NCI-H345 treated with DMSO at 0.1 percent for 48 hours (cell line): ENCODE results near the gene SLC9A9.

ENCODE experiments used
- DNase-seq: peaks from one replicate; lab custom pipeline; 2025; ENCODE audit not compliant: unreplicated experiment; lab: John Stamatoyannopoulos, UW

Gene SLC9A9

GRCh38 chr3:143427631-143428030, 420.6 kb downstream of the SLC9A9 start:
- no peak for DNase-seq

- DNase-seq = no peak
Observed at GRCh38 chr3:143424874-143425273, 423.4 kb downstream of the SLC9A9 start.

DNA sequence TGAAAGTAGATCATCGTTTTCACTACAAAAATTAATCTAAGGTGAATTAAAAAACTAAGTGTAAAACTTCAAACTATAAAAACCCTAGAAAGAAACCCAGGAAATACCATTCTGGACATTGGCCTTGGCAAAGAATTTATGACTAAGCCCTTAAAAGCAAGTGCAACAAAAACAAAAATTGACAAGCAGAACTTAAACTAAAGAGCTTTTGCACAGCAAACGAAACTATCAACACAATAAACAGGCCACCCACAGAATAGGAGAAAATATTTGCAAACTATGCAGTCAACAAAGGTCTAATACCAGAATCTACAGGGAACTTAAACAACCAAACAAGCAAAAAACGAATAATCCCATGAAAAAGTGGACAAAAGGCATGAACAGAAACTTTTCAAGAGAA, 426.7 kb downstream of the SLC9A9 start:
- DNase-seq = no peak

DNA sequence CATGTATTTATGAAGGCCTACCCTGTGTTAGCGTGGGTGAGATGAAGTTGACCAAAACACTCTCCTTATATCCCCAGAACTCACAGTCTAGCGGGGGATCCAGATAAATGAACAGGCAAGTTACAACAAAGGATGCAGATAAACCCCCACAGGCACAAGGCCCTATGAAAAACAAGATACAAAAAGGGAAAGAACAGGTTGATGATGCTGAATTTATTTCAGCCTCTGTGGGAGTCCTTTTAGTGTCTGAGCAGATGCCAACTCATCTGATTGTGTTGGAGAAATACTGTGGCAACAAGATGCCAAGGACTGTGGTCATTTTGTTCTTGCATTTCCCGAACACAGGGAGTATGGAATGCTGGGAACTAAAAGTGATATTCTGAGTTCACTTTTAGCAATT, 428.7 kb downstream of the SLC9A9 start:
- no peak for DNase-seq

DNA sequence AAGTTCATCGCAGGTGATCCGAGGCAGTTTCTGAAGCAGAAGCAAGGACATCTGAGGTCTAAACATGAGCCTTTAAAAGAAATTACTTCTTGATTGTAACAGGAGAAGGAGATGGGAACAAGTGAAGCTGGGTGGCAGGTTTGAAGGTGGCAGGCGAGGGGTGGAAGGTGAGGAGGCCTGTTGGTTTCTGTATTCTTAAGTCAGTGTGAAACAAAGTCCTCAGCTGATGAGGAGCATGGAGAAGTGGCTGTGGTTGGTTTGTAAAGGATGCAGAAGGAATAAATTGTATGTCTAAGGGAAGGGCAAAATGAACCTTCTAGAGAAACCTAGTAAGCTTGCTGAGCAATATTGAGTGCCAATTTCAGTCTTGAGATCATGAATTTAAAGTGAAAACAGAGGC, 429.9 kb downstream of the SLC9A9 start:
- no peak for DNase-seq

- no peak for DNase-seq
Observed at GRCh38 chr3:143416229-143416628, 432.0 kb downstream of the SLC9A9 start.

- no peak for DNase-seq
Observed at GRCh38 chr3:143414571-143415253, 433.6 kb downstream of the SLC9A9 start.

DNA sequence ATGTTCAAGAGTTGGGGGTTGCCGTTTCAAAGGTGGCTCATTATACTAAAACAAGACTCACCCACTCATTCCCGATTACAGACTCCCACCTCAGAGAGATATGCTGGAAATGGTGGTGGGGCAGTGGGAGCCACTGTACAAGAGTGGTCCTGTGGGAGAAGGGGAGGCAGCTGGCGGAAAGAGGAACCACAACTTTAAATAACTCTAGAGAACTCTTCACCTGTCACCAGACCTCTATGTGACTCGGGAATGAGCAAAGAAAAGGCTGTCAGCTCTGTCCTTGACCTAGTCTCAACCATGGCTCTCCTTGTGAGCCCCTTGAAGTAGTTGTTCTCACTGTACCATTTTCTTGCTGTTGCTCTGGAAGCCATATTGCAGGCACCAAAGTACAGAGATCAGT, 434.9 kb downstream of the SLC9A9 start:
- no peak for DNase-seq

- DNase-seq = no peak
Observed at GRCh38 chr3:143412084-143412483, 436.2 kb downstream of the SLC9A9 start.

- no peak for DNase-seq
Observed at GRCh38 chr3:143410259-143410658, 438.0 kb downstream of the SLC9A9 start.

DNA sequence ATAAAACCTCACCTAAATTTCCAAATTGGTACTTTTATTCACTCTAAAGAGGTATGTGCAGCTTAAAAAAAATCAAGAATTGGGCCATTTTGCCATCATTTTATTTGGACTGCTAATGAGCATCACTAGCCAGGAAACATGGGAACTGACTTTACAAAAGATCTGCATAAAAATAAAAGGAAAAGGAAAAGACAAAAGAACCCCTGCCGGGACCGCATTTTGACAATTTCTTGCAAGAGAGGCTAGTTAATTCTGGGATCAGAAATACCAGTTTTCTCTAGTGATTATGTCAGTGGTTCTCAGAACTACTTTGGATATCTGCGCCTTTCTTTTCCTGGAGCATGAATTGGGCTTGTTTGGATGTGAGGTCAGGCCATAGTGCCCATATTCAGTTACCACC, 439.5 kb downstream of the SLC9A9 start:
- no peak for DNase-seq

- no peak for DNase-seq
Observed at GRCh38 chr3:143402602-143403001, 445.7 kb downstream of the SLC9A9 start.

- DNase-seq = no peak
Observed at GRCh38 chr3:143396790-143397189, 451.5 kb downstream of the SLC9A9 start.

GRCh38 chr3:143389388-143389787, 458.9 kb downstream of the SLC9A9 start:
- DNase-seq = no peak

GRCh38 chr3:143387425-143387824, 460.8 kb downstream of the SLC9A9 start:
- no peak for DNase-seq

- DNase-seq = no peak
Observed at GRCh38 chr3:143384076-143384475, 464.2 kb downstream of the SLC9A9 start.

GRCh38 chr3:143383421-143383820, 464.8 kb downstream of the SLC9A9 start:
- no peak for DNase-seq

- DNase-seq = no peak
Observed at GRCh38 chr3:143382816-143383215, 465.5 kb downstream of the SLC9A9 start.

- DNase-seq = no peak
Observed at GRCh38 chr3:143380449-143380848, 467.8 kb downstream of the SLC9A9 start.

DNA sequence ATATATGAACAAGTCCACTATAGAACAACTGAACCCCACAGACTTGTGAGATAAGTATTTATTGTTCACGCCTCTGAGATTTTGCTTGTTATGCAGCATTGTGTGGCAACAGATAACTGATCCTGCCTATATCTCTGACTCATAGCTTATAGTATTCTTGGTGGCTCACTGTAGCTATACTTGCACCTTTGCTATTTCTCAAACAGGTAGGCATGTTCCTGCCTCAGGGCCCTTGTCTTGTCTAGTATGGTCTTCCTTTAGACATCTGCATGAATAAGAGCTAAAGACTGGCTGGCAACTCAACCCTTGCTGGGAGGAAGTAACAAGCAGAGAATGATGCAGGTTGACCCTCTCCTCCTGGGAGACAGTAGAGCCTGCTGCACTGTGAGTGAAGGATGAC, 472.6 kb downstream of the SLC9A9 start:
- no peak for DNase-seq

DNA sequence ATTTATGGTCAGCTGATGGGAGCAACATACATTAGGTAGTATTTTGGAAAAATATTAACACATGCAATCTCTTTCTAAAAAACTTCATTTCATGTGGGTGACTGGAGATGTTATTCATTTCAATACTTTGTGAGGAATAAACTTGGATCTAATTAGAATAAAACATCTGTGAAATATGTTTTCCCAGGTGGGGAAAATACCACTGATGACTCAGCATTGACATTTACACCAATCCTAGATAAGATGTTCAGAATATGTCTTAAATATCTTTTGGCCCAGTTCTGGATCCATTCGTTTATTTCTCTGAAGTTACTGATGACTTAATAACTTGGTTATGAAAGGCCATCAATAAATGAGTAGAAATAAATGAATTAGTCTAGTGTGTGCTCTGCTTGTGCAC, 481.1 kb downstream of the SLC9A9 start:
- DNase-seq = no peak

DNA sequence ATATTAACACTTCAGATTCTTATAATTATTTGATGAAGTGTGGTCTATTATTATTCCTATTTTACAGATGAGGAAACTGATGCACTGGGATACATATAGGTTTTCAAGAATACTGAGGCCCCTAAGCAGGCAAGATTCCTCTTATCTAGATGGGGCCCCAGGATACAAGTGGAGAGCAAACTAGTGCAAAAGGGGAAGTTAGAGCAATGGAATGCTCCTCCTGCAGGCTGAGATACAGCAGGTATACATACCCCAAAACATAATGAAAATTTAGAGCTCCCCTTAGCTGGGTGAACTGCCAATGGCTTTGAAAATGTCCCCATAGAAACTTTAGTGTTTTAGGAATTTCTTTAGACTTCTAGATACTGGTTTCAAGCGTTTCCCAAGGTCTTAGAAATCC, 481.6 kb downstream of the SLC9A9 start:
- no peak for DNase-seq

DNA sequence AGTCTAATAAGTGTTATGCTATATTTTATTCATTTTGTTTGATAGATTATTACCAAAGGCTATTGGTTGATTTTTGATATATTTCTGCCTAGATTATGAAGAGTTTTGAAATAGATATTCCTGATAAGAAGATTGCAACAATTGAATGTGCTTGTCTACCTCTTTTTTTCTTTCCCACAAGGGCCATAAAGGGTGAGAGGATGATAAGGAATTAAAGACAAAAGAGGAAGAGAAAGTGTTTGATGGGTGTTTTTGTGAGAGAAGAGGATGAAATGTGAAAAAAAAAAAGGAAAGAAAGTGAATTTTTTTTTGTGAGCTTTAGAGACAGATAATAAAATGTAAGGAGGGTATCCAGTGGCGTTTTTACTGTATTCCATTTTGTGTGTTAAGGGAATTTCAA, 484.3 kb downstream of the SLC9A9 start:
- DNase-seq = no peak
